Right lobe of liver (tissue), 6 donors: ENCODE results near the gene FAM241B. TPM values are rescaled to one million over a fixed set of nuclear protein-coding genes. Genes with fewer than 3 reads are reported as not detected.

Experiments used
- ATAC-seq, 4 donors: fragments of 200-7000 bp; cut with Tn5 transposase; one replicate each; pipeline ENCODE4 v1.9.1; 2020; ENCODE audit warnings: mild to moderate bottlenecking in 4 of 4, moderate library complexity in 4 of 4
- DNase-seq, 3 donors: peaks; one replicate each; pipeline ENCODE4 v3.0.0-alpha.2; 2020
- H3K27ac ChIP-seq, 3 donors: fragments of 200-600 bp; one replicate each; pipeline ENCODE4 v1.8.0; 2022
- H3K27me3 ChIP-seq, 2 donors: fragments of 200-600 bp; one replicate each; pipeline ENCODE4 v1.8.0; 2022
- H3K36me3 ChIP-seq, 4 donors: fragments of 200-600 bp; sonication (generic) in 1 of 4; one replicate each; pipeline versions ENCODE4 v1.5.1 to v1.8.0; 2017 to 2022; ENCODE audit warnings: control low read depth in 1 of 4
- H3K4me1 ChIP-seq, 4 donors: fragments of 200-600 bp; sonication (generic) in 1 of 4; one replicate each; pipeline versions ENCODE4 v1.5.1 to v1.8.0; 2017 to 2022; ENCODE audit warnings: control low read depth in 1 of 4
- H3K4me3 ChIP-seq, 3 donors: fragments of 200-600 bp; one replicate each; pipeline ENCODE4 v1.8.0; 2022
- H3K9me3 ChIP-seq, 4 donors: fragments of 200-600 bp; sonication (generic) in 1 of 4; one replicate each; pipeline versions ENCODE4 v1.5.1 to v1.8.0; 2017 to 2022; ENCODE audit warnings: control low read depth in 1 of 4
- CTCF ChIP-seq, 4 donors: fragments of 200-600 bp in 3 of 4; fragments of 450-650 bp in 1 of 4; IDR thresholded peaks; one replicate each; pipeline versions ENCODE4 v1.5.1 to v1.8.0; 2016 to 2022; ENCODE audit warnings: antibody characterized with exemption in 4 of 4, mild to moderate bottlenecking in 2 of 4
- POLR2A ChIP-seq: fragments of 450-650 bp; IDR thresholded peaks from one replicate; pipeline ENCODE4 v1.6.1; 2017; ENCODE audit warnings: antibody characterized with exemption, mild to moderate bottlenecking
- WGBS: methylation state at CpG from one replicate; pipeline ENCODE4 v1.1.6; 2018; ENCODE audit warnings: low coverage, low lambda C conversion rate; ENCODE audit not compliant: insufficient coverage; ENCODE audit errors: missing lambda C conversion rate; 5-methylcytosine and 5-hydroxymethylcytosine counted together
- intact Hi-C, 2 donors: fragments of 100-400 bp; cut with DNase I; formaldehyde crosslinking; loops; one replicate each; pipeline versions ENCODE4 v1.11.2 to v1.14.1; 2022
- total RNA-seq, 6 experiments: library from RNA; depleted of rRNA in 2 of 6; stranded (reverse); fragments of >200 nt in 2 of 6; fragmentation: NEBNext Ultra II Directional in 3 of 6; extraction: Animal tissue kit (Norgen Biotek cat#: 25700) in 3 of 6; gene quantifications; one replicate each; pipeline versions ENCODE4 v1.1.0 to v1.2.4, GENCODE V29; 2016 to 2023
- donor health status: DM: no; HTN: yes; CAD: no.
- donor health status: DM: no; HTN: no; CAD: no.
- donor health status: DM: no; HTN: no; CAD: no.
- donor health status: DM: no; HTN: yes; CAD: no.
- donor health status: DM: no; HTN: yes; CAD: no.

FAM241B gene
- total RNA-seq, 6 experiments from 2014 or later = 0.74 to 3.9 (median 1.5) TPM

- 96% methylated on average over 4 of the region's 9 CpGs for WGBS
- DNase-seq = no peak
- H3K27ac ChIP-seq = no peak overlapping the region
- H3K4me1 ChIP-seq = peaks cover 0 to 14% (median 2%) of the 10 kb centered on the region in 4 donors
- no peaks in the 10 kb centered on the region for H3K27me3 ChIP-seq
- intact Hi-C loops = no loop called here
- no peak overlapping the region for H3K4me3 ChIP-seq
- no peaks in the 10 kb centered on the region for H3K9me3 ChIP-seq
- no peaks in the 10 kb centered on the region for H3K36me3 ChIP-seq
- ATAC-seq = no peak
- TF ChIP-seq POLR2A (no peak), CTCF (IDR thresholded peaks at IDR 0.05) (no peak)
Observed at GRCh38 chr10:69679736-69680135, 49.7 kb downstream of the FAM241B start.

GRCh38 chr10:69680610-69681009 is 50.6 kb downstream of the FAM241B start:
- peaks cover 0 to 22% (median 2%) of the 10 kb centered on the region in 4 donors for H3K4me1 ChIP-seq
- intact Hi-C loops = no loop called here
- H3K9me3 ChIP-seq = no peaks in the 10 kb centered on the region
- 65% methylated on average over 4 of the region's 4 CpGs for WGBS
- no peaks in the 10 kb centered on the region for H3K36me3 ChIP-seq
- no peak overlapping the region for H3K4me3 ChIP-seq
- no peaks in the 10 kb centered on the region for H3K27me3 ChIP-seq
- no peak for DNase-seq
- no peak for TF ChIP-seq POLR2A
- TF ChIP-seq CTCF (IDR thresholded peaks at IDR 0.05) = no peak
- H3K27ac ChIP-seq = no peak overlapping the region
- ATAC-seq = no peak

- ATAC-seq = no peak
- H3K27me3 ChIP-seq = no peaks in the 10 kb centered on the region
- H3K4me1 ChIP-seq = peaks cover 0 to 28% (median 6%) of the 10 kb centered on the region in 4 donors
- no peak for DNase-seq
- H3K4me3 ChIP-seq = no peak overlapping the region
- no peaks in the 10 kb centered on the region for H3K36me3 ChIP-seq
- H3K9me3 ChIP-seq = no peaks in the 10 kb centered on the region
- intact Hi-C loops = no loop called here
- no peak overlapping the region for H3K27ac ChIP-seq
- no peak for TF ChIP-seq CTCF (IDR thresholded peaks at IDR 0.05)
- WGBS = no CpG with 5 or more reads among the region's 6 CpGs
Observed at GRCh38 chr10:69681436-69681835, 51.4 kb downstream of the FAM241B start.

- DNase-seq = no peak
- H3K27me3 ChIP-seq = no peaks in the 10 kb centered on the region
- no peak overlapping the region for H3K4me3 ChIP-seq
- ATAC-seq = no peak
- H3K36me3 ChIP-seq = no peaks in the 10 kb centered on the region
- TF ChIP-seq CTCF (IDR thresholded peaks at IDR 0.05) (no peak), POLR2A (no peak)
- no peaks in the 10 kb centered on the region for H3K9me3 ChIP-seq
- peak overlapping the region in 1 of 3 donors; percentile 93 for H3K27ac ChIP-seq
- intact Hi-C loops = no loop called here
- peaks cover 0 to 33% (median 10%) of the 10 kb centered on the region in 4 donors for H3K4me1 ChIP-seq
Observed at GRCh38 chr10:69682955-69683474, 53.0 kb downstream of the FAM241B start.

Other genes with a start within 250 kb of the FAM241B start
- under 1 TPM in 3 of 6 experiments, not detected in 3; 0.16 to 0.22 (median 0.16) TPM for gene TACR2, start 213.3 kb upstream of the FAM241B start, total RNA-seq
- 1 to 10 TPM; 2.3 to 8.3 (median 3.3) TPM for gene TSPAN15, start 178.8 kb upstream of the FAM241B start, total RNA-seq
- gene NEUROG3, start 56.8 kb upstream of the FAM241B start, total RNA-seq = not detected
- gene COL13A1, start 171.7 kb downstream of the FAM241B start, total RNA-seq = under 1 TPM in 4 of 6 experiments, not detected in 2; 0.18 to 0.44 (median 0.30) TPM